MM.1S (cell line): Measurements from ENCODE around the gene PMEPA1.

Experiments used
- DNase-seq: peaks from one replicate; pipeline ENCODE4 v3.0.0-alpha.2; 2015
- H2AFZ ChIP-seq: fragments of 300-600 bp; sonication (generic); 2 replicates; pipeline ENCODE4 v1.6.0; 2016; ENCODE audit warnings: antibody characterized with exemption, low read length
- H3F3A ChIP-seq: fragments of 300-600 bp; sonication (generic); 2 replicates; pipeline ENCODE4 v1.6.1; 2016; ENCODE audit warnings: mild to moderate bottlenecking, antibody characterized with exemption, low read length, moderate library complexity, mixed read lengths; ENCODE audit not compliant: insufficient read depth
- H3K27ac ChIP-seq: fragments of 300-600 bp; sonication (generic); 2 replicates; pipeline ENCODE4 v1.5.1; 2016; ENCODE audit warnings: mild to moderate bottlenecking, low read length
- H3K27me3 ChIP-seq: fragments of 300-600 bp; sonication (generic); replicated peaks from 2 replicates; pipeline ENCODE4 v1.6.0; 2016; ENCODE audit warnings: low read length; ENCODE audit not compliant: insufficient read depth
- H3K36me3 ChIP-seq: fragments of 300-600 bp; sonication (generic); replicated peaks from 2 replicates; pipeline ENCODE4 v1.6.1; 2016; ENCODE audit warnings: mild to moderate bottlenecking, low read length, mixed read lengths; ENCODE audit not compliant: insufficient read depth
- H3K4me1 ChIP-seq: fragments of 300-600 bp; sonication (generic); 2 replicates; pipeline ENCODE4 v1.6.1; 2016; ENCODE audit warnings: low read length, mixed read lengths
- H3K4me2 ChIP-seq: fragments of 300-600 bp; sonication (generic); 2 replicates; pipeline ENCODE4 v1.6.0; 2016; ENCODE audit warnings: low read depth, low read length
- H3K4me3 ChIP-seq: fragments of 300-600 bp; sonication (generic); 2 replicates; pipeline ENCODE4 v1.5.1; 2016; ENCODE audit warnings: low read length, mixed read lengths
- H3K79me2 ChIP-seq: fragments of 300-600 bp; sonication (generic); 2 replicates; pipeline ENCODE4 v1.6.1; 2016; ENCODE audit warnings: mixed run types, low read length, mixed read lengths
- H3K9ac ChIP-seq: fragments of 300-600 bp; sonication (generic); 2 replicates; pipeline ENCODE4 v1.6.1; 2016; ENCODE audit warnings: low read length, mixed read lengths
- H3K9me2 ChIP-seq: fragments of 300-600 bp; sonication (generic); replicated peaks from 2 replicates; pipeline ENCODE4 v1.6.1; 2016; ENCODE audit warnings: mild to moderate bottlenecking, low read length, mixed read lengths; ENCODE audit not compliant: insufficient read depth
- H3K9me3 ChIP-seq: fragments of 300-600 bp; sonication (generic); replicated peaks from 2 replicates; pipeline ENCODE4 v1.6.1; 2016; ENCODE audit warnings: mild to moderate bottlenecking, low read length, mixed read lengths; ENCODE audit not compliant: insufficient read depth
- H4K20me1 ChIP-seq: fragments of 300-600 bp; sonication (generic); 2 replicates; pipeline ENCODE4 v1.6.1; 2016; ENCODE audit warnings: mild to moderate bottlenecking, low read length, moderate library complexity, mixed read lengths; ENCODE audit not compliant: insufficient read depth
- CTCF ChIP-seq: fragments of 300-600 bp; sonication (generic); IDR thresholded peaks from 2 replicates; pipeline ENCODE4 v1.5.1; 2016; ENCODE audit warnings: antibody characterized with exemption, low read length, mixed read lengths
- EZH2 ChIP-seq: fragments of 300-600 bp; sonication (generic); optimal IDR thresholded peaks from 2 replicates; pipeline ENCODE3; 2017; ENCODE audit warnings: low read depth, mild to moderate bottlenecking, antibody characterized with exemption, low read length, mixed read lengths
- EZH2phosphoT487 ChIP-seq: fragments of 300-600 bp; sonication (generic); IDR thresholded peaks from 2 replicates; pipeline ENCODE4 v1.6.1; 2018; ENCODE audit warnings: antibody characterized with exemption, low read length

PMEPA1 gene

DNA sequence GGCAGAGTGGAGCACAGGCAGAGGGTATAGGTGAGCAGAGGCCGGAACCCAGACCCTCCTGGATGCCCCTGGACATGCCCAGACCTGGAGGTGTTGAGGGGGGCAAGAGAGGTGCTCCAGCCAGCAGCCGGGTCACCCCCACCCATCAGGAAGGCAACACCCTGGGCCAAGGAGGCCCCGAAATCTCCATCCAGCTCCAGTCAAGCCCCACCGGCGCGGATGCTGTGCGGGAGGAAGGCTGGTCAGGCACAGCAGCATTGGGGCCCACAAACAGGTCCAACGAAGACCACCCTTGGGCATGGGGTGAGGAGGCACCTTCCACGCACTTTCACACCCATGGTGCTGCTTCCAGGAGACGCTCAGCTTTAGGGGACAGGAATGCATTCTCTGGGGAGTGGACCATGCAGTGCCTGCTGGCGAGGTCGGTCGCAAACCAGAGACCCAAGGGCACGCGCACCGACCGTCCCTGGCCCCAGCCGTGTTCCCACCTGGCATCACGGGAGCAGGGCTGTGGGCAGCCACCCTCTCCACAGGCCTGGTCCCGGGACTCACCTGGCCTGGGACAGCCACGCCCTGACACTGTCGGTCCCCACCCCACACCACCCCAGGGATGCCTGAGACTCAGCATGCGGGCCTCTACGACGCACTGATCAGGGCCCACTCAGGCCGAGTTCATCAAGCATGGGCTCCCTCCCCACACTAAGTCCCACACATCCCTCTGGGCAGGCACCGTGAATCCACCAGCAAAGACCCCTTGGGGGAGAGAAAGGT, 45.9 kb downstream of the PMEPA1 start:
- H3K9ac ChIP-seq, result no peak overlapping the region
- H3K36me3 ChIP-seq, result no peaks in the 10 kb centered on the region
- no peak overlapping the region for H3K4me3 ChIP-seq
- TF ChIP-seq EZH2, result no peak
- no peak for TF ChIP-seq CTCF
- TF ChIP-seq EZH2phosphoT487, result no peak
- H3K27me3 ChIP-seq, result no peaks in the 10 kb centered on the region
- no peaks in the 10 kb centered on the region for H3K9me3 ChIP-seq
- no peak for DNase-seq
- H4K20me1 ChIP-seq, result no peaks in the 10 kb centered on the region
- H3F3A ChIP-seq, result peaks cover 12% of the 10 kb centered on the region; the same call in 1 of the 2 replicates
- H3K4me2 ChIP-seq, result no peak overlapping the region
- no peaks in the 10 kb centered on the region for H3K9me2 ChIP-seq
- no peak overlapping the region for H3K27ac ChIP-seq
- no peaks in the 10 kb centered on the region for H3K79me2 ChIP-seq
- H2AFZ ChIP-seq, result no peak overlapping the region
- peaks cover 11% of the 10 kb centered on the region for H3K4me1 ChIP-seq

DNA sequence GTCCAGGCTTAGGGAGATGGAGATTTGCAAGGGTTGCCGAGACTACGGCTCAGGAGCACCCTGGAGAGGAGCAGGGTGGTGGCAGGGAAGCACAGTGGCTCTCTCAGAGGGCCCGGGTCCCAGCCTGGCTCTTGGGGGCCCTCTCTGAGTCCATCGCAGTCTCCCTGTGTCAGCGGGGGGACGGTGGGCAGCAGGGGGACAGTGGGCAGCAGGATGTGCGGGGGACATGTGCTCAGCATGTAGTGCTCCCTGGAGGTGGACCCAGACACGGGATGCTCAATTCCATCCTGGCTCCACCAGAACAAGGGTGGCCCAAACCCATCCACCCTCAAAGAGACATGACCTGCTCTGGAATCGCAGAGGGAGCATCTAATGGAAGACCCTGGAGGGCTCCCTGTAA, 46.6 kb downstream of the PMEPA1 start:
- Histone ChIP-seq H3F3A (peaks cover 5% of the 10 kb centered on the region; the same call in 1 of the 2 replicates), H3K36me3 (no peaks in the 10 kb centered on the region), H3K9me2 (no peaks in the 10 kb centered on the region), H3K4me1 (peaks cover 4% of the 10 kb centered on the region), H3K9me3 (no peaks in the 10 kb centered on the region), H3K4me2 (no peak overlapping the region), H2AFZ (no peak overlapping the region), H3K27ac (no peak overlapping the region), H3K4me3 (no peak overlapping the region), H3K27me3 (no peaks in the 10 kb centered on the region), H3K9ac (no peak overlapping the region), H3K79me2 (no peaks in the 10 kb centered on the region), H4K20me1 (no peaks in the 10 kb centered on the region)
- no peak for TF ChIP-seq EZH2phosphoT487
- no peak for TF ChIP-seq CTCF
- no peak for TF ChIP-seq EZH2
- no peak for DNase-seq

DNA sequence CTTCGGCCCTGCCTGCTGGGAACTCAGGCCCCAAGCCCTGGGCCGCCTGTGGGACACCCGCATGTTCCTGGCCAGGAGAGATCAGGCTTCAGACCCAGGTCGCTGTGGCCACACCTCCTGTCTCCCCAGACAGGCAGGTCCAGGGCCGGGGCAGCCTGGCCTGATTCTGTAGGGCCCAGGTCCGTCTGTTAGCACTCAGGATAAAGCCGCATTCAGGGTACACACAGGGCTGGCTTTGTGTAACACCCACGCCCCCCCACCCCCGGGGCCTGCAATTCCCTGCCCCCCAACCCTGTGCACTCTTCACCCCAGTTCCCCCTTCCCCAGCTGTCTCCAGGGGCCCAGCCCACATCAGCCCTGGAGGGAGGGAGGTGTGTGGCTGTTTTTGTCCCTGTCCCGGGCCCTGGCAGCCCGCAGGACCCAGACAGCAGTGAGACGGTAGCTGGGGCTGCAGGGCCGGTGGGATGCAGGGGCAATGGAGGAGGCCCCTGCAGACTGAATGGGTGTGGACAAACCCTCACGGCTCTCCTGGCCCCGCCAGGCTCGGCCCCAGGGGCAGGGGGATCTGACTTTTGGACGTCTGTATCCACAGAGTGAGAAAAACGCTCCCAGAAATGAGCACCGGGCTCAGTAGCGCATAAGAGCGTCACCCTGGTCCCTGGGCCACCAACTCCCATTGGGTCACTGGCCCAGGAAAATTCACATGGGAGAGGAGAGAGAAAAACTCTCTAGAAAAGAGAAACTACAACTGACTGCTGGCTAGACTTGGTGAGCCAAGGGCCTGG, 47.2 kb downstream of the PMEPA1 start:
- Histone ChIP-seq H3K4me2 (no peak overlapping the region), H3K9ac (no peak overlapping the region), H4K20me1 (no peaks in the 10 kb centered on the region), H3K9me3 (no peaks in the 10 kb centered on the region), H3K9me2 (no peaks in the 10 kb centered on the region), H3K27ac (no peak overlapping the region), H3K4me3 (no peak overlapping the region), H3K27me3 (no peaks in the 10 kb centered on the region), H3K36me3 (no peaks in the 10 kb centered on the region), H3K4me1 (no peaks in the 10 kb centered on the region), H2AFZ (no peak overlapping the region), H3F3A (no peaks in the 10 kb centered on the region), H3K79me2 (no peaks in the 10 kb centered on the region)
- no peak for TF ChIP-seq EZH2
- TF ChIP-seq CTCF, result no peak
- TF ChIP-seq EZH2phosphoT487, result no peak
- no peak for DNase-seq
